HEK293T (cell line): ENCODE data around the gene PHEX.

Experiments
- FOXA1 ChIP-seq: fragments of 450-650 bp; IDR thresholded peaks from 2 replicates; pipeline ENCODE4 v1.6.1; 2016; ENCODE audit warnings: mild to moderate bottlenecking
- FOXK2 ChIP-seq: fragments of 450-650 bp; IDR thresholded peaks from 2 replicates; pipeline ENCODE4 v1.6.1; 2016; ENCODE audit warnings: mild to moderate bottlenecking
- FOXM1 ChIP-seq: fragments of 450-650 bp; IDR thresholded peaks from 2 replicates; pipeline ENCODE4 v1.6.1; 2017; ENCODE audit warnings: mild to moderate bottlenecking, borderline replicate concordance
- L3MBTL2 ChIP-seq: fragments of 450-650 bp; conservative IDR thresholded peaks from 2 replicates; pipeline ENCODE4 v1.6.1; 2016; ENCODE audit warnings: mild to moderate bottlenecking
- NFRKB ChIP-seq: fragments of 450-650 bp; IDR thresholded peaks from 2 replicates; pipeline ENCODE4 v1.6.1; 2016; ENCODE audit warnings: mild to moderate bottlenecking, moderate library complexity
- SP1 ChIP-seq: fragments of 450-650 bp; IDR thresholded peaks from 2 replicates; pipeline ENCODE4 v1.6.1; 2017
- SUZ12 ChIP-seq: fragments of 450-650 bp; IDR thresholded peaks from 2 replicates; pipeline ENCODE4 v1.6.1; 2016; ENCODE audit warnings: mild to moderate bottlenecking
- TARDBP ChIP-seq: fragments of 450-650 bp; IDR thresholded peaks from 2 replicates; pipeline ENCODE4 v1.6.1; 2016
- ZNF384 ChIP-seq: fragments of 450-650 bp; IDR thresholded peaks from 2 replicates; pipeline ENCODE4 v1.6.1; 2016

DNA sequence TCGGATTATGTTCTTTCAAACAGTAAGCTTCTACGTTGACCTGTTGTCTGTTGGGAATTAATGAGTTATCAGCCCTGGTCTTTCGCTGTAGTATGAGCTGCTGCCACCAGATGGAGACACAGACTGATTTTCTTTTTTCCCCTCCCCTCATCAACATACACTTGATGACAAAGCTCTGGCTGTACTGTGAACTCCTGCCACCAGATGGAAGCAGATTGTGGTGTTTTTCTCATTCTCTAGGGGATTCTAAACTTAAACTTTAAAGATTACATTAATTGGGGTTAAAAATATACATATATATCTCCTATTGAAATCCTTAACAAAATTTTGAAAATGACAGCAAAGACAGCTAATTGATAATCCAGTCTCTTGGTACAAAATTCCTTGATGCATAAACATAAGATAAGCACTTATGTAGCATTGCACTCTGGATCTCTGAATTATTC, 46.8 kb upstream of the PHEX start:
- no peak for TF ChIP-seq FOXA1
- TF ChIP-seq TARDBP = no peak
- TF ChIP-seq FOXM1 = no peak
- TF ChIP-seq SUZ12 = no peak
- TF ChIP-seq ZNF384 = no peak
- no peak for TF ChIP-seq FOXK2
- TF ChIP-seq L3MBTL2 = no peak
- TF ChIP-seq NFRKB = no peak
- no peak for TF ChIP-seq SP1
